IPS-15b (cell line): Measurements from ENCODE around the gene LEUTX.

Experiments
- H3K27me3 ChIP-seq: one replicate; pipeline ENCODE4 v1.6.1; 2013; ENCODE audit warnings: low read length; ENCODE audit not compliant: control insufficient read depth, insufficient read depth
- H3K36me3 ChIP-seq: one replicate; pipeline ENCODE4 v1.6.1; 2013; ENCODE audit warnings: low read length; ENCODE audit not compliant: control insufficient read depth, insufficient read depth
- H3K4me1 ChIP-seq: one replicate; pipeline ENCODE4 v1.6.1; 2013; ENCODE audit warnings: mild to moderate bottlenecking, low read length; ENCODE audit not compliant: control insufficient read depth, insufficient read depth
- H3K4me3 ChIP-seq: one replicate; pipeline ENCODE4 v1.5.1; 2013; ENCODE audit warnings: low read depth, low read length
- H3K9ac ChIP-seq: one replicate; pipeline ENCODE4 v1.6.1; 2013; ENCODE audit warnings: low read depth, mild to moderate bottlenecking, low read length
- H3K9me3 ChIP-seq: one replicate; pipeline ENCODE4 v1.6.1; 2013; ENCODE audit warnings: mild to moderate bottlenecking, low read length; ENCODE audit not compliant: control insufficient read depth, insufficient read depth

LEUTX gene

GRCh38 chr19:39826311-39826945 lies 47.8 kb downstream of the LEUTX start:
- H3K4me1 ChIP-seq = peaks cover 2% of the 10 kb centered on the region
- no peak overlapping the region for H3K4me3 ChIP-seq
- H3K9me3 ChIP-seq = no peaks in the 10 kb centered on the region
- H3K9ac ChIP-seq = no peak overlapping the region
- H3K27me3 ChIP-seq = no peaks in the 10 kb centered on the region
- peaks cover 15% of the 10 kb centered on the region for H3K36me3 ChIP-seq

- Histone ChIP-seq H3K4me1 (peaks cover 2% of the 10 kb centered on the region), H3K27me3 (no peaks in the 10 kb centered on the region), H3K4me3 (no peak overlapping the region), H3K9me3 (no peaks in the 10 kb centered on the region), H3K36me3 (peaks cover 15% of the 10 kb centered on the region), H3K9ac (no peak overlapping the region)
Measured at GRCh38 chr19:39827216-39827615, 48.6 kb downstream of the LEUTX start.

DNA sequence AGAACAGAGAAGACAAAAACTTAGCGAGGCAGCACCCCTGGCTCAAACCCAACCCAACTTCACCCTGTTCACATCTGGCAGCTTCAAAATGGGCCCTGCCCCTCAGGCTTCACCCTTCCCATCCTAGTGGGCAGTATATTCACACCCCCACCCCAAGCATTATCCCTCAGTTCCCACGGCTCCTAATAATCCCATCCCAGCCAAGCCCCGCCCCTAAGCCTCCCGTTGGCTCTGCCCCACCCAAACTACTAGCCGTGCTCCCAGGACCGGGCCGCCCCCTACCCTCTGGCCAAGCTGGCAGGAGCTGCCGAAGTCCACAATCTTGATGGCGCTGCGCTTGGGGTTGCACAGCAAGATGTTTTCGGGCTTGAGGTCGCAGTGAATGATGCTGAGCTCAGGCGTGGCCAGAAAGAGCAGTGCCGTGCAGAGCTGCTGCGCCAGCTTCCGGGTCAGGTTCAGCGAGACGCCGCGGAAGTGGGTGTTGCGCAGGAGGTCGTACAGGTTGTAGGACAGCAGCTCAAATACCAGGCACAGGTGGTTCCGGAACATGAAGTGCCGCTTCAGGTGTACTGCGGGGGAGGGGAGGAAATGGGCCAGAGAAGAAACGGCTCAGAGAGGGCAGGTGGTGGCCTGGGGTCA lies 49.5 kb downstream of the LEUTX start:
- Histone ChIP-seq H3K9me3 (no peaks in the 10 kb centered on the region), H3K4me3 (no peak overlapping the region), H3K4me1 (peaks cover 5% of the 10 kb centered on the region), H3K36me3 (peaks cover 15% of the 10 kb centered on the region), H3K9ac (no peak overlapping the region), H3K27me3 (no peaks in the 10 kb centered on the region)

DNA sequence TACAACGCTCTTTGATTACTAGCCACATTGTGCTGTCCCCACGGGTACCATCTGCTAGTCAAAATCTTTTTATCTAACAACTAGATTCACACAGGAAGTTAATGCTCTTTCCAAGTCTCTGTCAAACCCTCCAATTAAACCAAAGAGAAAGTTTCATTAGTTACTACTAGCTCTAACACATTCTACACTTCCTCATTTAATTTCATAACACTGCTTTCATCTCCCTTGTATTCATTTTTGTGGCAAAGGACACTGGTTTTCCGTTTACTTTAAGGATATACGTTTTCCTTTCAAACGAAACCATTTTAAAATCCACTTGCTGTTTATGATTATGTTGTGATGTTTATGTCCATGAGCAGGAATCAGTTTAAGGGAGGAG lies 50.0 kb downstream of the LEUTX start:
- no peak overlapping the region for H3K4me3 ChIP-seq
- H3K4me1 ChIP-seq = peaks cover 3% of the 10 kb centered on the region
- H3K36me3 ChIP-seq = peaks cover 15% of the 10 kb centered on the region
- H3K27me3 ChIP-seq = no peaks in the 10 kb centered on the region
- no peak overlapping the region for H3K9ac ChIP-seq
- H3K9me3 ChIP-seq = no peaks in the 10 kb centered on the region

- Histone ChIP-seq H3K27me3 (no peaks in the 10 kb centered on the region), H3K9me3 (no peaks in the 10 kb centered on the region), H3K36me3 (peaks cover 21% of the 10 kb centered on the region), H3K4me1 (peaks cover 6% of the 10 kb centered on the region), H3K4me3 (no peak overlapping the region), H3K9ac (no peak overlapping the region)
Measured at GRCh38 chr19:39829702-39830275, 51.1 kb downstream of the LEUTX start.

DNA sequence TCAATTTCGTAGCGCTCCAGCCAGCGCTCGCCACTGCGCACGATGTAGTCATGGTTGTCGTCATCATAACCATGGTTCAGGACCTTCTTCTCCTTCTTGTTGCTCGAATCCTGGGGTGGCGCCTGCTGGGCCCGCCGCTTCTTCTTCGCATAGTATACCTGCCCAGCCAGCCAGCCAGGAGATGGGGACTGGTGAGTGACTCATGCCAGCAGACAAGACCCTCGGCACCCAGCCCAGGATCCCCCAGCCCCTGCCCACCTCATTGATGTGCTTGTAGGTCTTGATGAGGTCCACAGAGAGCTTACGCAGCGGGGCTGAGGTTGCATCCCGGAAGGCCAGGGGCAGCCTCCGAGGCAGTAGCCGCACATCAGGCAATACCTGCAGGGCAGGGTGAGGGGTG lies 51.8 kb downstream of the LEUTX start:
- H3K9me3 ChIP-seq = no peaks in the 10 kb centered on the region
- no peaks in the 10 kb centered on the region for H3K27me3 ChIP-seq
- H3K36me3 ChIP-seq = peaks cover 23% of the 10 kb centered on the region
- no peak overlapping the region for H3K4me3 ChIP-seq
- H3K4me1 ChIP-seq = peaks cover 6% of the 10 kb centered on the region
- H3K9ac ChIP-seq = no peak overlapping the region

- H3K4me3 ChIP-seq = no peak overlapping the region
- H3K9me3 ChIP-seq = no peaks in the 10 kb centered on the region
- peaks cover 23% of the 10 kb centered on the region for H3K36me3 ChIP-seq
- H3K9ac ChIP-seq = no peak overlapping the region
- no peaks in the 10 kb centered on the region for H3K27me3 ChIP-seq
- H3K4me1 ChIP-seq = peaks cover 6% of the 10 kb centered on the region
Measured at GRCh38 chr19:39830847-39831246, 52.2 kb downstream of the LEUTX start.

DNA sequence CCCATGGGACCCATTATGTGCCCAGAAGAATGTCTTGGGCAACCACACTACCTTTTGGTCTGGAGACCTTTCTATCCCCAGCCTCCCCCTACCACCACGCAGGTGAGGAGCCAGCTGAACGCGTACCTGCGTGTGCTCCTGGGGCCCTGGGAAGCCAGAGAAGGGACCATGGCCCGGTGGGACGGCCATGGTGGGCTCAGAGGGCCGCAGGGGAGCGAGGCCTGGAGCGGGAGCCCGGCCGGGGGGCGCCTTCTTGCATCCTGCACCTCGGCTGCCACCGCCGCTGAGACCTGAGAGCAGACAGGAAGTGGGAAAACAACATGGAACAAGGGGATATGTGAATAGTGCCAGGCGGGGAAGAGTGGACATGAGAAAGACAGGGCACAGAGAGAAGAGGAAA lies 53.0 kb downstream of the LEUTX start:
- no peak overlapping the region for H3K4me3 ChIP-seq
- H3K9me3 ChIP-seq = no peaks in the 10 kb centered on the region
- H3K4me1 ChIP-seq = peaks cover 6% of the 10 kb centered on the region
- no peaks in the 10 kb centered on the region for H3K27me3 ChIP-seq
- H3K9ac ChIP-seq = no peak overlapping the region
- H3K36me3 ChIP-seq = peaks cover 26% of the 10 kb centered on the region

DNA sequence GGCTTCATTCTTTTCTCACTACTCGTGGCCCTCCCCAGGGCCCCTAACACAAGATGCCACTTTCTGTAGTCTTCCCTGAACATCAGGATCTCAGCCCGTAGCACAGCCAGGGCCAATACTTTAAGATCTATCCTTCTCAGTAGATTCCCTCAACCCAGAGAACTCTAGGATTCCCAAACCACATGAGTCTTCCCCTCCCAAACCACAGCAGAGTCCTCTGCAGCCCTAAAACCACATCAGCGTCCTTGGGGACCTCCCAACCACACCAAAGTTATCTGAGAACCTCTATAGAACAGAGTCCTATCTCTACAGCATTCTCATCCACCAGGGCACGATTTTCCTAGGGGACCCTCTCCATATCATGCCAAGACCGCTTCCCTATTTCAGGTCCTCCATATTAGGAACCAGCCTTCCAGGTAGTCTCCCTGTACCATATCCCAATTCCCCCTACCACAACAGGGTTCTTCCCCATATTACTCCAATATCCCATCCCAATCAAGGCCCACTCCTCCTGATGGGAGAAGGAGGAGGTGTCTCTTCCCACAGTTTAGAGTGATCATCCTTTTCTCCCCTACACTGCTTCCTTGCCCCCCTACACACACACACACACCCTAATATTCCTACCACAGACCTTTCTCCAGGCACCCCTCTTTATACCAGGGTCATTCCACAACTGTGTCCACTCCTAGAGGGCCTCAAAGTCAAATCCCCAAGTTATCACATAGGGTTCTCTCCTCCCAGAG lies 53.9 kb downstream of the LEUTX start:
- peaks cover 6% of the 10 kb centered on the region for H3K4me1 ChIP-seq
- H3K9ac ChIP-seq = no peak overlapping the region
- H3K9me3 ChIP-seq = no peaks in the 10 kb centered on the region
- peaks cover 34% of the 10 kb centered on the region for H3K36me3 ChIP-seq
- no peaks in the 10 kb centered on the region for H3K27me3 ChIP-seq
- H3K4me3 ChIP-seq = peak overlapping the region; percentile 90

DNA sequence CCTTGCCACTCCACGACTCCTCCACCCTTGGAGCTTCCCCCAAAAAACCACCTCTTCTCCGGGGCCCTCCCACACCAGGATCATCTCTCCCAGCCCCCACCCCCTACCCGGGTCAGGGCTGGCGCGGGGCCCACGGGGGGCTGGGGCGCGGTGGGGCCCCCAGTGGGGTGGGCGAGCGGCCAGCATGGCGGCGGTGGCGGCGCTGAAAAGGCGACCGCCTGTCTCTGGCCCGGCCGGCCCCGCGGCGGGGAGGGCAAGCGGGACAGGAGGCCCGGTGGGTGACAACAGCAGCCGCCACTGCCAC lies 54.5 kb downstream of the LEUTX start:
- Histone ChIP-seq H3K27me3 (no peaks in the 10 kb centered on the region), H3K4me3 (peak overlapping the region; percentile 90), H3K9me3 (no peaks in the 10 kb centered on the region), H3K4me1 (peaks cover 6% of the 10 kb centered on the region), H3K9ac (no peak overlapping the region), H3K36me3 (peaks cover 40% of the 10 kb centered on the region)

- H3K9me3 ChIP-seq = no peaks in the 10 kb centered on the region
- H3K4me1 ChIP-seq = peaks cover 6% of the 10 kb centered on the region
- H3K27me3 ChIP-seq = no peaks in the 10 kb centered on the region
- H3K4me3 ChIP-seq = peak within 1 kb of the TSS; percentile 90
- peaks cover 44% of the 10 kb centered on the region for H3K36me3 ChIP-seq
- H3K9ac ChIP-seq = peak within 1 kb of the TSS; percentile 41
Measured at GRCh38 chr19:39833464-39834286, 55.0 kb downstream of the LEUTX start, which contains the start of gene DYRK1B. DYRK1B (minus strand) TSS chr19:39834162; CDS start chr19:39831867, 2,295 bp downstream.
